HEK293 (cell line): Measurements from ENCODE around the gene ASB6.

ENCODE experiments used
- GLI4 ChIP-seq: fragments of 450-650 bp; formaldehyde crosslinking; IDR thresholded peaks from 2 replicates; pipeline ENCODE4 v1.5.1; 2016; ENCODE audit warnings: missing biosample characterization, missing genetic modification characterization
- HOXC10 ChIP-seq: sonication (generic); formaldehyde crosslinking; IDR thresholded peaks from 2 replicates; pipeline ENCODE4 v1.8.1; 2023; ENCODE audit warnings: mild to moderate bottlenecking, missing genetic modification reagents
- KLF8 ChIP-seq: fragments of 450-650 bp; formaldehyde crosslinking; IDR thresholded peaks from 2 replicates; pipeline ENCODE4 v1.5.1; 2016; ENCODE audit warnings: missing biosample characterization, missing genetic modification characterization
- KLF9 ChIP-seq: fragments of 450-650 bp; formaldehyde crosslinking; IDR thresholded peaks from 2 replicates; pipeline ENCODE4 v1.5.1; 2016; ENCODE audit warnings: missing biosample characterization, missing genetic modification characterization, low read depth
- OSR2 ChIP-seq: fragments of 450-650 bp; formaldehyde crosslinking; IDR thresholded peaks from 2 replicates; pipeline ENCODE4 v1.5.1; 2016; ENCODE audit warnings: missing biosample characterization, missing genetic modification characterization
- PATZ1 ChIP-seq: fragments of 450-650 bp; formaldehyde crosslinking; IDR thresholded peaks from 2 replicates; pipeline ENCODE4 v1.5.1; 2016; ENCODE audit warnings: missing biosample characterization, missing genetic modification characterization
- PBX3 ChIP-seq: sonication (generic); formaldehyde crosslinking; IDR thresholded peaks from 2 replicates; pipeline ENCODE4 v1.8.1; 2022; ENCODE audit warnings: mild to moderate bottlenecking, moderate library complexity, missing genetic modification reagents
- WT1 ChIP-seq: fragments of 450-650 bp; formaldehyde crosslinking; IDR thresholded peaks from 2 replicates; pipeline ENCODE4 v1.5.1; 2016; ENCODE audit warnings: missing biosample characterization, missing genetic modification characterization
- YY1 ChIP-seq: fragments of 450-650 bp; formaldehyde crosslinking; IDR thresholded peaks from 2 replicates; pipeline ENCODE4 v1.5.1; 2018; ENCODE audit warnings: missing biosample characterization, missing genetic modification characterization
- YY2 ChIP-seq: fragments of 450-650 bp; formaldehyde crosslinking; IDR thresholded peaks from 2 replicates; pipeline ENCODE4 v1.5.1; 2016; ENCODE audit warnings: missing biosample characterization, missing genetic modification characterization
- ZBTB10 ChIP-seq: fragments of 450-650 bp; formaldehyde crosslinking; IDR thresholded peaks from 2 replicates; pipeline ENCODE4 v1.5.1; 2016; ENCODE audit warnings: missing biosample characterization, missing genetic modification characterization
- ZBTB17 ChIP-seq: fragments of 450-650 bp; formaldehyde crosslinking; IDR thresholded peaks from 2 replicates; pipeline ENCODE4 v1.5.1; 2016; ENCODE audit warnings: missing biosample characterization, missing genetic modification characterization
- ZEB2 ChIP-seq: fragments of 450-650 bp; formaldehyde crosslinking; IDR thresholded peaks from 2 replicates; pipeline ENCODE4 v1.5.1; 2016; ENCODE audit warnings: missing biosample characterization, missing genetic modification characterization
- ZNF121 ChIP-seq: fragments of 450-650 bp; formaldehyde crosslinking; IDR thresholded peaks from 2 replicates; pipeline ENCODE4 v1.5.1; 2016; ENCODE audit warnings: missing biosample characterization, missing genetic modification characterization
- ZNF138 ChIP-seq: fragments of 450-650 bp; formaldehyde crosslinking; IDR thresholded peaks from 2 replicates; pipeline ENCODE4 v1.5.1; 2016; ENCODE audit warnings: missing biosample characterization, missing genetic modification characterization, borderline replicate concordance
- ZNF140 ChIP-seq: fragments of 450-650 bp; formaldehyde crosslinking; IDR thresholded peaks from 2 replicates; pipeline ENCODE4 v1.5.1; 2016; ENCODE audit warnings: missing biosample characterization, missing genetic modification characterization
- ZNF169 ChIP-seq: fragments of 450-650 bp; formaldehyde crosslinking; IDR thresholded peaks from 2 replicates; pipeline ENCODE4 v1.5.1; 2016; ENCODE audit warnings: missing biosample characterization, missing genetic modification characterization
- ZNF202 ChIP-seq: fragments of 450-650 bp; formaldehyde crosslinking; IDR thresholded peaks from 2 replicates; pipeline ENCODE4 v1.5.1; 2016; ENCODE audit warnings: missing biosample characterization, missing genetic modification characterization, borderline replicate concordance
- ZNF274 ChIP-seq, 2 experiments: fragments of 200-500 bp in 1 of 2; fragments of 450-650 bp in 1 of 2; sonication (Bioruptor generic) in 1 of 2; formaldehyde crosslinking in 1 of 2; IDR thresholded peaks; 2 replicates each; pipeline versions ENCODE4 v1.5.1 to v1.6.1; 2014 to 2016; ENCODE audit warnings: borderline replicate concordance in 1 of 2, inconsistent platforms in 1 of 2, low read length in 1 of 2, missing biosample characterization in 1 of 2, missing genetic modification characterization in 1 of 2
- ZNF324 ChIP-seq: fragments of 450-650 bp; formaldehyde crosslinking; IDR thresholded peaks from 2 replicates; pipeline ENCODE4 v1.5.1; 2016; ENCODE audit warnings: missing biosample characterization, missing genetic modification characterization
- ZNF350 ChIP-seq: fragments of 450-650 bp; formaldehyde crosslinking; IDR thresholded peaks from 2 replicates; pipeline ENCODE4 v1.5.0; 2017; ENCODE audit warnings: missing biosample characterization, mild to moderate bottlenecking, missing genetic modification characterization
- ZNF529 ChIP-seq: fragments of 450-650 bp; formaldehyde crosslinking; IDR thresholded peaks from 2 replicates; pipeline ENCODE4 v1.5.1; 2017; ENCODE audit warnings: missing genetic modification characterization, missing biosample characterization; ENCODE audit not compliant: insufficient replicate concordance
- ZNF530 ChIP-seq: fragments of 450-650 bp; formaldehyde crosslinking; IDR thresholded peaks from 2 replicates; pipeline ENCODE4 v1.5.1; 2016; ENCODE audit warnings: low read depth, missing biosample characterization, missing genetic modification characterization
- ZNF558 ChIP-seq: fragments of 450-650 bp; formaldehyde crosslinking; IDR thresholded peaks from 2 replicates; pipeline ENCODE4 v1.5.1; 2016; ENCODE audit warnings: missing biosample characterization, missing genetic modification characterization
- ZNF658 ChIP-seq: fragments of 450-650 bp; formaldehyde crosslinking; IDR thresholded peaks from 2 replicates; pipeline ENCODE4; 2016; ENCODE audit warnings: missing biosample characterization, missing genetic modification characterization
- ZNF660 ChIP-seq: fragments of 450-650 bp; IDR thresholded peaks from 2 replicates; pipeline ENCODE4 v1.5.1; 2018; ENCODE audit warnings: missing biosample characterization, mild to moderate bottlenecking, missing genetic modification characterization
- ZNF664 ChIP-seq: fragments of 450-650 bp; formaldehyde crosslinking; IDR thresholded peaks from 2 replicates; pipeline ENCODE4 v1.5.1; 2016; ENCODE audit warnings: missing biosample characterization, missing genetic modification characterization
- ZNF792 ChIP-seq: fragments of 450-650 bp; formaldehyde crosslinking; IDR thresholded peaks from 2 replicates; pipeline ENCODE4 v1.5.1; 2016; ENCODE audit warnings: missing biosample characterization, missing genetic modification characterization
- TF ChIP-seq, protein P1 (sequence below): fragments of 450-650 bp; formaldehyde crosslinking; IDR thresholded peaks from 2 replicates; pipeline ENCODE4 v1.5.1; 2016; ENCODE audit warnings: missing biosample characterization, missing genetic modification characterization
- TF ChIP-seq, protein P2 (sequence below): fragments of 450-650 bp; formaldehyde crosslinking; IDR thresholded peaks from 2 replicates; pipeline ENCODE4 v1.5.1; 2016; ENCODE audit warnings: missing biosample characterization, missing genetic modification characterization, borderline replicate concordance
- TF ChIP-seq, protein P3 (sequence below): fragments of 450-650 bp; formaldehyde crosslinking; optimal IDR thresholded peaks from 2 replicates; pipeline ENCODE3; 2016; ENCODE audit warnings: missing biosample characterization, mild to moderate bottlenecking, missing genetic modification characterization

ASB6 gene

DNA sequence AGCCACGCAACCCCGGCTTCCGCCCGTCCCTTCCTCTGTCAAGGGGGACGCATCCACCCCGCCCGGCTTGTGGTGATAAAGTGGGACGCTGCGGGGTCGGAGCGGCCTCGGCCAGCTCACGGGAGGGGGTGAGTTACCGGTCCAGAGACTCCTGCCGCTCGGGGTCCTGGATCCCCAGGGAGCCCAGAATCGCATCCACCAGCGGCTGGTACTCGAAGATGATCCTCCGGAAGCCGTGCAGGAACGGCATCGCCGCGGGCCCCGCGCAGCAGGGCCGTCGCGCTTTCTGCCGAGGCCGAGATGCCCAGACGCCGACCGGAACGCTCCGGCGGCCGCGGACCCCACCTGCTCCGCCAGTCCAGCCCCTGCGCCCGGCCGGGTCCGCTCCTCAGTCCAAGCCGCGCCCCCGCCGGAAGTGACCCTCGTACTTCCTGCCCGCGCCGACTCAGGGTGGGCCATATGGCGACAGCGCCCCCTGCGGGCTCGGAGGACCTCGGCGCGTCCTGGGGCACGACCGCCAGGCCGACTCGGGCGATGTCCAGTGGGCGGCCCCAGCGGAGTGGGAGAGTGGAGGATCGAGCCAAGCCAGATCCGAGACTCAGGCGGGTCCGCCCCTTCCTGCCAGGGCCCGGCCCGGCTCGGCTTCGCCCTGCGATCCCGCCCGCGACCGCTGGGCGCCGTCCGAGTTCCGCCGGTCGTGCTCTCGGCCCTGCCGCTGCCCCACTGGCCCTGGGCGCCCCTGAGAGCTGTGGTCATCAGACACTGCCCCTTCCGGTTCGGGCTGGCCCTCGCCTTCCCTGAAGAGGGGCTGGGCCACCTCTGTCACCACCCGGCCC lies at the start of gene ASB6 (continued):
- TF ChIP-seq PATZ1 (tag by site-specific recombination), result peak; percentile 90
- peak; percentile 89 for TF ChIP-seq ZEB2
- no peak for TF ChIP-seq ZNF350 (tag by site-specific recombination)
- TF ChIP-seq ZNF664, result no peak
- TF ChIP-seq GLI4 (tag by site-specific recombination), result no peak
- TF ChIP-seq YY2 (tag by site-specific recombination), result peak; percentile 75
- no peak for TF ChIP-seq ZNF140 (tag by site-specific recombination)
- no peak for TF ChIP-seq ZNF121
- TF ChIP-seq, protein P1, sequence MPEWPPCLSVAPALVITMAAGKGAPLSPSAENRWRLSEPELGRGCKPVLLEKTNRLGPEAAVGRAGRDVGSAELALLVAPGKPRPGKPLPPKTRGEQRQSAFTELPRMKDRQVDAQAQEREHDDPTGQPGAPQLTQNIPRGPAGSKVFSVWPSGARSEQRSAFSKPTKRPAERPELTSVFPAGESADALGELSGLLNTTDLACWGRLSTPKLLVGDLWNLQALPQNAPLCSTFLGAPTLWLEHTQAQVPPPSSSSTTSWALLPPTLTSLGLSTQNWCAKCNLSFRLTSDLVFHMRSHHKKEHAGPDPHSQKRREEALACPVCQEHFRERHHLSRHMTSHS (tag by site-specific recombination), result no peak
- no peak for TF ChIP-seq ZNF558 (tag by site-specific recombination)
- TF ChIP-seq ZNF169 (tag by site-specific recombination), result no peak
- TF ChIP-seq ZBTB10 (tag by site-specific recombination), result no peak
- TF ChIP-seq ZNF792 (tag by site-specific recombination), result no peak
- 0 out of 2 replicates have a peak, but pooled peaks have one; percentile 31 for TF ChIP-seq OSR2 (tag by site-specific recombination)
- TF ChIP-seq ZBTB17 (tag by site-specific recombination), result peak; percentile 93
- no peak for TF ChIP-seq ZNF530 (tag by site-specific recombination)
- no peak; the same call in 1 of the 2 replicates for TF ChIP-seq WT1 (tag by site-specific recombination)
- TF ChIP-seq ZNF138 (tag by site-specific recombination), result no peak
- TF ChIP-seq KLF8, result peak; percentile 96
- TF ChIP-seq ZNF202 (tag by site-specific recombination), result no peak
- TF ChIP-seq, protein P2, sequence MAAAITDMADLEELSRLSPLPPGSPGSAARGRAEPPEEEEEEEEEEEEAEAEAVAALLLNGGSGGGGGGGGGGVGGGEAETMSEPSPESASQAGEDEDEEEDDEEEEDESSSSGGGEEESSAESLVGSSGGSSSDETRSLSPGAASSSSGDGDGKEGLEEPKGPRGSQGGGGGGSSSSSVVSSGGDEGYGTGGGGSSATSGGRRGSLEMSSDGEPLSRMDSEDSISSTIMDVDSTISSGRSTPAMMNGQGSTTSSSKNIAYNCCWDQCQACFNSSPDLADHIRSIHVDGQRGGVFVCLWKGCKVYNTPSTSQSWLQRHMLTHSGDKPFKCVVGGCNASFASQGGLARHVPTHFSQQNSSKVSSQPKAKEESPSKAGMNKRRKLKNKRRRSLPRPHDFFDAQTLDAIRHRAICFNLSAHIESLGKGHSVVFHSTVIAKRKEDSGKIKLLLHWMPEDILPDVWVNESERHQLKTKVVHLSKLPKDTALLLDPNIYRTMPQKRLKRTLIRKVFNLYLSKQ, result no peak
- TF ChIP-seq HOXC10 (CRISPR knock-in tag), result no peak
- TF ChIP-seq ZNF529 (tag by site-specific recombination), result no peak
- peak; percentile 76; the same call in 1 of the 2 replicates for TF ChIP-seq PBX3 (CRISPR knock-in tag)
- TF ChIP-seq ZNF660, result peak; percentile 98
- TF ChIP-seq ZNF658, result no peak
- peak; percentile 44; the same call in 1 of the 2 replicates for TF ChIP-seq YY1 (tag by site-specific recombination)
- no peak for TF ChIP-seq ZNF274 (IDR thresholded peaks at IDR 0.05; ENCODE audit: low read length)
- TF ChIP-seq ZNF274 (tag by site-specific recombination; IDR thresholded peaks at IDR 0.05; ENCODE audit: borderline replicate concordance), result no peak
- TF ChIP-seq KLF9 (tag by site-specific recombination), result peak; percentile 93
- peak; percentile 84; the same call in 1 of the 2 replicates for TF ChIP-seq ZNF324 (tag by site-specific recombination)
- TF ChIP-seq, protein P3, sequence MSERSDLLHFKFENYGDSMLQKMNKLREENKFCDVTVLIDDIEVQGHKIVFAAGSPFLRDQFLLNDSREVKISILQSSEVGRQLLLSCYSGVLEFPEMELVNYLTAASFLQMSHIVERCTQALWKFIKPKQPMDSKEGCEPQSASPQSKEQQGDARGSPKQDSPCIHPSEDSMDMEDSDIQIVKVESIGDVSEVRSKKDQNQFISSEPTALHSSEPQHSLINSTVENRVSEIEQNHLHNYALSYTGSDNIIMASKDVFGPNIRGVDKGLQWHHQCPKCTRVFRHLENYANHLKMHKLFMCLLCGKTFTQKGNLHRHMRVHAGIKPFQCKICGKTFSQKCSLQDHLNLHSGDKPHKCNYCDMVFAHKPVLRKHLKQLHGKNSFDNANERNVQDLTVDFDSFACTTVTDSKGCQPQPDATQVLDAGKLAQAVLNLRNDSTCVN (tag by site-specific recombination), result peak; percentile 91
